K562 (cell line): ENCODE data around the gene SRMS.

ENCODE experiments used
- CBX2 ChIP-seq: fragments of 200-600 bp; sonication (generic); IDR thresholded peaks from one replicate; pipeline ENCODE4 v1.6.1; 2012; ENCODE audit warnings: mild to moderate bottlenecking, low read length, inconsistent platforms; ENCODE audit not compliant: insufficient read depth, poor library complexity, severe bottlenecking
- CTCF ChIP-seq, 3 experiments: IDR thresholded peaks in 2 of 3; conservative IDR thresholded peaks in 1 of 3; 2 replicates each; pipeline ENCODE4 v1.5.1; 2011 to 2012; ENCODE audit warnings: low read length in 3 of 3, mild to moderate bottlenecking in 3 of 3, control low read depth in 2 of 3, improper control_type of control experiment in 1 of 3, inconsistent platforms in 1 of 3, low read depth in 1 of 3, mixed read lengths in 1 of 3, moderate library complexity in 1 of 3; ENCODE audit not compliant: insufficient read depth in 2 of 3
- MLLT1 ChIP-seq, 2 experiments: fragments of 450-650 bp; IDR thresholded peaks; 2 replicates each; pipeline ENCODE4 v1.6.1; 2016
- ZNF232 ChIP-seq: sonication (generic); formaldehyde crosslinking; IDR thresholded peaks from 2 replicates; pipeline ENCODE4 v1.8.0; 2022; ENCODE audit warnings: mild to moderate bottlenecking, missing genetic modification reagents

GRCh38 chr20:63503524-63503923, 44.0 kb downstream of the SRMS start:
- no peak for TF ChIP-seq MLLT1 (IDR thresholded peaks at IDR 0.05)
- no peak for TF ChIP-seq CTCF (IDR thresholded peaks at IDR 0.05 in 2 of 3, conservative IDR thresholded peaks at IDR 0.05 in 1 of 3; ENCODE audit: insufficient read depth in 2 of 3, low read depth in 1 of 3, low read length in 3 of 3)
- TF ChIP-seq ZNF232 (CRISPR knock-in tag), result no peak
- no peak for TF ChIP-seq CBX2
